HG03354 (cell line): ENCODE data around the gene MPV17L2.

ENCODE experiments used
- ATAC-seq: cut with Tn5 transposase; IDR thresholded peaks from one replicate; pipeline ENCODE4 v1.9.1; 2021; ENCODE audit warnings: mild to moderate bottlenecking; ENCODE audit not compliant: unreplicated experiment, poor library complexity, severe bottlenecking

The MPV17L2 gene

DNA sequence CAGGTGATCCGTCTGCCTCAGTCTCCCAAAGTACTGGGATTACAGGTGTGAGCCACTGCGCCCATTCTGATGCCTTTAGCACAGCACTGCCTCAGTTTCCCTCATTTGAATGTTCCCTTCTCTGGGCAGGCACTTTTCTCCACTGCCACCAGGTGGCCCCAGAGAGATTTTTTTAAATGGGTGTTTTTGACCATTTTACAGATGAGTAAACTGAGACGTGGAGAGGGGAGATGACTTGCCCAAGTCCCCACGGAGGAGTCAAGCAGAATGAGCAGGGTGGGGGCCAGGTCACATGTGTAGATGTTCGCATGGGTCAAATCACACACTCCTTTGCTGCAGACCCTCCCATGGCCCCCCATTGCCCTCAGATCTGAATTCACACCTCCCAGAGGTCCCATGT, 36.5 kb downstream of the MPV17L2 start:
- no peak for ATAC-seq

DNA sequence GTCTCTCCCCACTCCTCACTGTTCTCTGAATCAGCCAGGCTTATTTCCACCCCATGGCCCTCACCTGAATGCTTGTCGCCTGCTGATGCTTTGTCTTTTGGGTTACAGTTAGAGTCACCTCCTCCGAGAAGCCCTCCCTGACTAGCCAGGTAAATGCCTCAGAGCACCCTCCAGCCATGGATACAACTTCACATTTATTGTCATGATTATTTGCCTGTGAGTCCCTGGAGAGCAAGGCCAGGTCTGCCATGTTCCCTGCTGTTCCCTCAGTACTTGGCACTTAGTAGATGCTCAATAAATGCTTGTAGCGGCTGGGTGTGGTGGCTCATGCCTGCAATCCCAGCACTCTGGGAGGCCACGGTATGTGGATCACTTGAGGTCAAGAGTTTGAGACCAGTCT, 36.9 kb downstream of the MPV17L2 start:
- no peak for ATAC-seq

DNA sequence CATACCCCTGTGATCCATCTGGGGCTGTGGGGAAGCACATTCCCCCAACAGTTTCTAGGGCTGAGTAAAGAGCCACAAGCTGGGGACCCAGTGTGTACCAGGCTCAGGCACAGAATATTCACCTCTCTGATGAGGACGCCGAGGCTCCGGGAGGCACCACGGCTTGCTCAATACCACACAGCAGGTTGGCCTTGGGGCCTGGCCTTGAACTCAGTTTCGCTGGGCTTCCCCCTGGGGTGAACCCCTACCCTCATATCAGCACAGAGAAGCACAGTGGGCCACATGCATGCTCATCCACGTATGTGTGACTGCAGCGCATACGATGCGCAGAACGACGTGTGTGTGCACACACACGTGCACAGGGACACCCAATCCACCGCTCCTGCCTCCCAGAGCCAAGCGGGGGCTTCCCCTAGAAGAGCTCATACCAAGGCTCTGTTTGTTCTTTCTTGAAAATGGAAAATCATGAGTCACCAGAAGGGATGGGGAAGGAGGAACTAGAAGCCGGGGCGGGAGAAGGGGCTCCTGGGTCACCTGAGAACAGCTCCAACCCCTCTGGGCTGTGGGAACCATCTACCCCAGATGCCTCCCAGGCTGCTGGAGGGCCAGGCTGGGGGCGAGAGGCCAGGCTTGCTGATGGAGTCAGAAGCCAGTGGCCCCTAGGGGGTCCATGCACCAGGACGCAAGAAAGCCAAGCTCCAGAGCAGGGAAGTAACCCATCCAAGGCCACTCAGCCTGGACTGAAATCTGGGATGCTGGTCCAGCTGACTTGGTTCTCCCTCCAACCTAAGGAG, 38.1 kb downstream of the MPV17L2 start:
- no peak for ATAC-seq

DNA sequence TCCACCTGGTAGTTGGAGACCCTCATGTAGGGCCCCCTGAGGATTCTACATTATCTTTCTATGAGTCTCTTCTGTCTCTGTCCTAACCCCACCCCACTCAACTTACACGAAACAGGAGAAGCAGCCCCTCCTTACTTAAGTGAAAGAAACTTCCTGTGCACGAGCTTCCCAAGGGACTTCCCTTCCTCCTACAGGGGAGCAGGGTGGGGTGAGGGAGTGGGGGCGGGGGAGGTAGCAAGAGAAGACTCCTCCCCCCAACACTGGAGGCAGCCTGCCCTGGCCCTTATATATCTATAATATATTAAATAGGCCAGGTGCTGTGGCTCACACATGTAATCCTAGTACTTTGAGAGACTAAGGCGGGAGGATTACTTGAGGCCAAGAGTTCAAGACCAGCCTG, 38.8 kb downstream of the MPV17L2 start:
- ATAC-seq: no peak

DNA sequence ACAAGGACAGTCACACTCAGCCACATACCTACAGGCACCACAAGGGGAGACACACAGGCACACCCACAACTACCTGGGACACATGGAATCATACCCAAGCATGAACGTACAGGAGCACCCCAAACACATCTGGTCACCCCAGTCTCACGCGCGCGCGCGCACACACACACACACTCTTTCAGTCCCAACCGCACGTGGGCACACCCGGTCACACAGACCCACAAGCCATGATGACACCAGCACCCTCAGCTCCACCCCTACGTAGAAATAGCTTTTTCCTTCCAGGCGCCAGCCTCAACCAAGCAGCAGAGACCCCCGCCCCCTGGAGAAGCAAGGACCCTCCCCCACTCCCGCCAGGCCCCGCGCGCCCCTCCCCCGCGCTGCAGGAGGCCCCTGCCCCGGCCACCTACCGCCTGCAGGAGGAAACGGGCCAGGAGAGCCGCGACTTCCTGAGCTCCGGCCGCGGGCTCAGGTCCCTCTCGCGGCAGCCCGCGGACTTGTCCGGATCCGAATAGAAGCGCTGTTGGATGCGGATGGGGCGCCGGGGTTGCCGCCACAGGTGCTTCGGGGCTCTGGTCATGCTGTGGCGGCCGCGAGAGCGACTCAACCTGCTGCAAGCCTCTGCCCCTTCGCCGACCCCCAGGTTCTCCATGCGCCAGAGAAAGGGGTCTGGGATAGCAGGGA, 39.7 kb downstream of the MPV17L2 start:
- no peak for ATAC-seq

DNA sequence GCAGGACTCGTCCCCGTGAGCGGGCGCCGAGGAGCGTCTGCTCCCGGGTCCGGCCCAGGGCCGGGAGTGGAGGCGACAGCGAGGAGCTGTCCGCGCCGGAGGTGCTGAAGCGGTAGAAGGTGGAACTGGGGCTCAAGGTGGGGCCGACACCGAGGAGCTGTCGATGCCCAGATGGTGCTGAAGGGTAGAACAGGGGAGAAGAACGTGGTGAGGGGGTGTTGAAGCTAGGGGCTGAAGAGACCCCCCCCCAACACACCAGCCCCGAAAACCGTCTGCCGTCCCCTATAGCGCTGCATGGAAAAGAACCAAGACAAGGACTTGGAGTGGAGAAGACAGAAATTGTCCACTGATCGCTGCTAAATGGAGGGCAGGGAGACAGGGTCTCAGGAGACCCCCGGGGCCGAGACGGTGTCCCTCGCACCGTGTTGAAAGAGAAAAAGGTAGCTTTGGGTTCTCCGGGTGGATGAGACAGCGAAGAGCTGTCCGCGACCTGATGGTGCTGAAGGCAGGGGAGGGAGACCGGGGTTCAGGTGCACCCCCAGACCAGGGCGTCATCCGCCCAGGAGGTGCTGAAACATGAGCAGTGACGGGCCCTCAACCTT, 40.3 kb downstream of the MPV17L2 start:
- ATAC-seq: no peak

DNA sequence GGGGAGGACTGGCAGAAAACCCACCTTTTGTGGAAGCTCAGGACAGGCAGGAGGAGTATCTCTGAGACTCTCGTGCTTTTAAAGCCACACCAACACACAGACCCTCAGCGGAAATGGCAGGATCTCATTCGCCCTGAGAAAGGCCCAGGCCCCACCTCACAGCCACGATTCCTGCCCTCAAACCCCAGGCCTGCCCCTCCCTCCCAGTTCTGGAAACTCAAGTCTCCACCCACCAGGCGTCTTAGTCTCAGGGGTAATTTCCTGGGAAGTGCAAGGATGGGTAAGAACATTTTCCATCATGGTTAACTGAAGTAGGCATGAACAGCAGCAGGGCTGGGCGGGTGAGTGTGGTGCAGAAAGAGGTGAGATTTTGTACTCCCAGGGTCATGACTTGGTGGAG, 41.2 kb downstream of the MPV17L2 start:
- ATAC-seq: no peak

DNA sequence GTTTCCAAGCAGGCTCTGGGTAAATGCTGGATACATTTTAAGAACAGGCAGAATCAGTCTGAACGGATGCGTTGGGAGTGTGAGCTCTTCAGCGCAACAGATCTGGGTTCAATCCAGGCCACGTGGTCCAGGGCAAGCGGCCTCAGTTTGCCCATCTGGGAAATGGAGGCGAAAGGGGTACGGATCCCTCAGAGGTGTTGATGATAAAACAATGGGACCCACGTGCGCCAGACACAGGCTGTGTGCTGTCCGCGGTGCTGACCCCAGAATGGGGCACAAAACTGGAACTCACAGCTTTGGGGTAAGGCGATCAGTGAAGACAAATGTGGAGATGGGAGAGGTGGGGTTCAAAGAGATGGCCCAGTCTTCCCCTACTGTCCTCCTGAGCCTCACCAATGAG, 46.3 kb downstream of the MPV17L2 start:
- no peak for ATAC-seq

DNA sequence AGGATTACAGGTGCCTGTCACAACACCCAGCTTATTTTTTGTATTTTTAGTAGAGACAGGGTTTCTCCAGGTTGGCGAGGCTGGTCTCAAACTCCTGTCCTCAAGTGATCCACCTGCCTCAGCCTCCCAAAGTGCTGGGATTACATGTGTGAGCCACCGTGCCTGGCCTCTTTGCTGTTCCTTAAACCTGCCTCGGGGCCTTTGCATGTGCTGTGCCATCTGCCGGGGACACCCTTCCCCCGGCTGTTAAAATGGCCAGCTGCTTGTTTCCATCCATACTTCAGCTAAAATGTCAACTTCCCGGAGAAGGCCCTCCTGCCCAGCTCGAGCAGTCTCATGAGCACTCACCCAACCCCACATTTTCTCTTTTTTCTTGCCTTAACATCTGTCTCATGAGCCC, 52.3 kb downstream of the MPV17L2 start:
- ATAC-seq: no peak
